ENCODE measurements around the gene PLCL2.

DNA sequence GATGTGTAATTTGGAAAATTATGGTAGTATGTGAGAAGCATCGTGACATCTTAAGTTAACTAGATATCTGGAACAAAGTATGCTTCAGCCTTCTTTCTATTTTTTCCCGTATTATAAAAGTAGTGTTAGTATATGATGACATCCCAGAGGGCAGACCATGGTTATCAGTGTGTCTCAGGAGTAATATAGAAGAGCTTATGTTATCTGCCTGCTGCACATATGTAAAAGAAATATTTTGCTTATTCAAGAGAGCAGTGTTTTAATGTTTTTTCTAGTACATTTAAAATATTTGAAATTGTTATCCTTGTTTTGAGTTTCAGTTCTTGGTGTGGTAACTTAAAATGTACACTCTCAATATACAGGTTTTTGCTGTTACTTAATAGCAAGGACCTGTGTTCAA, 24.1 kb downstream of the PLCL2 start:
- TF ChIP-seq CTCF (IDR thresholded peaks at IDR 0.05; ENCODE audit: extremely low read depth in 1 of 2, insufficient read depth in 1 of 2, low read depth in 1 of 2, low read length in 2 of 2): no peak
- no peak for TF ChIP-seq FOS (IDR thresholded peaks at IDR 0.05; ENCODE audit: borderline replicate concordance, insufficient read depth, low read length)
- TF ChIP-seq MAX (IDR thresholded peaks at IDR 0.05; ENCODE audit: insufficient read depth, insufficient read length): no peak
